Neural cell (in vitro differentiated cells): ENCODE measurements around the gene STX19.

ENCODE experiments used
- EP300 ChIP-seq: fragments of 450-650 bp; conservative IDR thresholded peaks from 2 replicates; pipeline ENCODE4 v1.6.1; 2014; ENCODE audit warnings: antibody characterized with exemption, mild to moderate bottlenecking, moderate library complexity; ENCODE audit not compliant: poor library complexity, severe bottlenecking
- TF ChIP-seq, protein P1 (sequence below): fragments of 450-650 bp; IDR thresholded peaks from 2 replicates; pipeline ENCODE4 v1.5.1; 2014; ENCODE audit warnings: antibody characterized with exemption, mild to moderate bottlenecking, moderate library complexity; ENCODE audit not compliant: poor library complexity, severe bottlenecking

DNA sequence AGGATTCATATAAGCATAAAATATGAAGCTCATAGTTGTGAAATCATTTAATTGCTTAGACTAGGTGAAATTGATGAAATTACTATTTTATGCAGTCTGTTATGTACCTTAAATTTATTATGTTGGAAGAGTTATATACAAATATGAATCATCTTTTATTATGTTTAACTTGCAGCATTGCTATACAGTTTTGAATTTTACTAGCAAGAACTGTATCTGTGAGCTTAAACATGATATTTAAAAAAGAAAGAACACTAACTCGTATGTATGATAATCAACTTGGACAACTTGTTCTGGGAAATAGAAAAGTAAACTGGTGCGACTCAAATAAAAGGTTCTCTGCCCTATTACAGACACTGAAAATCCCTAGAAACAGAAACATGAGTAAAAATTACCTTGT lies 1.8 kb downstream of the STX19 start:
- no peak for TF ChIP-seq EP300
- TF ChIP-seq, protein P1, sequence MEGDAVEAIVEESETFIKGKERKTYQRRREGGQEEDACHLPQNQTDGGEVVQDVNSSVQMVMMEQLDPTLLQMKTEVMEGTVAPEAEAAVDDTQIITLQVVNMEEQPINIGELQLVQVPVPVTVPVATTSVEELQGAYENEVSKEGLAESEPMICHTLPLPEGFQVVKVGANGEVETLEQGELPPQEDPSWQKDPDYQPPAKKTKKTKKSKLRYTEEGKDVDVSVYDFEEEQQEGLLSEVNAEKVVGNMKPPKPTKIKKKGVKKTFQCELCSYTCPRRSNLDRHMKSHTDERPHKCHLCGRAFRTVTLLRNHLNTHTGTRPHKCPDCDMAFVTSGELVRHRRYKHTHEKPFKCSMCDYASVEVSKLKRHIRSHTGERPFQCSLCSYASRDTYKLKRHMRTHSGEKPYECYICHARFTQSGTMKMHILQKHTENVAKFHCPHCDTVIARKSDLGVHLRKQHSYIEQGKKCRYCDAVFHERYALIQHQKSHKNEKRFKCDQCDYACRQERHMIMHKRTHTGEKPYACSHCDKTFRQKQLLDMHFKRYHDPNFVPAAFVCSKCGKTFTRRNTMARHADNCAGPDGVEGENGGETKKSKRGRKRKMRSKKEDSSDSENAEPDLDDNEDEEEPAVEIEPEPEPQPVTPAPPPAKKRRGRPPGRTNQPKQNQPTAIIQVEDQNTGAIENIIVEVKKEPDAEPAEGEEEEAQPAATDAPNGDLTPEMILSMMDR: no peak
